Measurements from ENCODE around the gene TRIM37.
A peak's percentile ranks its signal among the peaks of the same experiment; 100 is the strongest.

The TRIM37 gene

DNA sequence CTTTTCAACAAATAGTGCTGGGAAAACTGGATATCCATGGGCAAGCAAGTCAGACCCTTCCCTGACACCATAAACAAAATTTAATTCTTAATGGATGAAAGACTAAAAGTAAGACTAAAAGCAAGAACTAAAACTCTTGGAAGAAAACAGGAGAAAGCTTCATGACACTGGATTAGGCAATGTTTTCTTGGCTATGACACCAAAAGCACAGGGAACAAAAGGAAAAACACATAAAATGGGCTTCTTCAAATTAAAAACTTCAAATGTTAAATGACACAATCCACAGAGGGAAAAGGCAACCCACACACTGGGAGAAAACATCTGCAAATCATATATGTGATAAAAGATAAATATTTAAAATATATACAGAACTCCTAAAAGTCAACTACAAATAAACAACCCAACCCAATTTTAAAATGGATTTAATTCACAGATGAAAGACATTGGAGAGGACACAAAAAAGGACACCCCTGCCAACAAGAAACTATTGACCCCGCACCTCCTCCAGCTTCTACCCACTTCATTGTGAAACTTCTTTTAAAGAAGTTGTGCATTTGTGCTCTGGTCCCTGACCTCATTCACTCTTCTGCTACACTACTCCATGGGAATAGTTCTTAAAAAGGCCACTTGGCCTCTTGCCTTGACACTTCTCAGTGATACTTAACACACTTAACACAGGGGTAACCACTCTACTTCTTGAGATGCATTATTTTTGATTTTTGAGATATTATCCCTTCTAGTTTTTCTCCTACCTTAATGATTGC, 80.3 kb downstream of the TRIM37 start:
- no peaks in the 10 kb centered on the region for H3K36me3 ChIP-seq (ENCODE audit: insufficient read depth)
- TF ChIP-seq, protein P1, sequence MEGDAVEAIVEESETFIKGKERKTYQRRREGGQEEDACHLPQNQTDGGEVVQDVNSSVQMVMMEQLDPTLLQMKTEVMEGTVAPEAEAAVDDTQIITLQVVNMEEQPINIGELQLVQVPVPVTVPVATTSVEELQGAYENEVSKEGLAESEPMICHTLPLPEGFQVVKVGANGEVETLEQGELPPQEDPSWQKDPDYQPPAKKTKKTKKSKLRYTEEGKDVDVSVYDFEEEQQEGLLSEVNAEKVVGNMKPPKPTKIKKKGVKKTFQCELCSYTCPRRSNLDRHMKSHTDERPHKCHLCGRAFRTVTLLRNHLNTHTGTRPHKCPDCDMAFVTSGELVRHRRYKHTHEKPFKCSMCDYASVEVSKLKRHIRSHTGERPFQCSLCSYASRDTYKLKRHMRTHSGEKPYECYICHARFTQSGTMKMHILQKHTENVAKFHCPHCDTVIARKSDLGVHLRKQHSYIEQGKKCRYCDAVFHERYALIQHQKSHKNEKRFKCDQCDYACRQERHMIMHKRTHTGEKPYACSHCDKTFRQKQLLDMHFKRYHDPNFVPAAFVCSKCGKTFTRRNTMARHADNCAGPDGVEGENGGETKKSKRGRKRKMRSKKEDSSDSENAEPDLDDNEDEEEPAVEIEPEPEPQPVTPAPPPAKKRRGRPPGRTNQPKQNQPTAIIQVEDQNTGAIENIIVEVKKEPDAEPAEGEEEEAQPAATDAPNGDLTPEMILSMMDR (conservative IDR thresholded peaks at IDR 0.05; ENCODE audit: low read depth, low read length): no peak

GRCh38 chr17:59024916-59025315, 81.8 kb downstream of the TRIM37 start:
- Histone ChIP-seq H3K27ac (no peak overlapping the region), H3K4me2 (no peak overlapping the region), H3K9ac (no peak overlapping the region), H4K20me1 (ENCODE audit: insufficient read depth) (no peaks in the 10 kb centered on the region), H3K4me3 (IDR thresholded peaks at IDR 0.05; ENCODE audit: insufficient read depth, low read depth, low read length) (no peak overlapping the region), H3K79me2 (ENCODE audit: insufficient read depth, low read depth) (no peaks in the 10 kb centered on the region), H3K4me1 (ENCODE audit: low read depth, poor library complexity, severe bottlenecking) (peaks cover 44% of the 10 kb centered on the region), H3K36me3 (ENCODE audit: insufficient read depth) (no peaks in the 10 kb centered on the region), H2AFZ (ENCODE audit: low read depth) (no peak overlapping the region), H3K27me3 (ENCODE audit: insufficient read depth, low read depth) (no peaks in the 10 kb centered on the region)
- TF ChIP-seq, protein P1 (conservative IDR thresholded peaks at IDR 0.05; ENCODE audit: low read depth, low read length): no peak

More for the DNA sequence above, 80.3 kb downstream of the TRIM37 start:
- Histone ChIP-seq H3K27ac (peak overlapping the region; percentile 84; the same call in 1 of the 2 replicates), H3K4me3 (IDR thresholded peaks at IDR 0.05; ENCODE audit: insufficient read depth, low read depth, low read length) (no peak overlapping the region), H3K27me3 (ENCODE audit: insufficient read depth, low read depth) (no peaks in the 10 kb centered on the region), H3K79me2 (ENCODE audit: insufficient read depth, low read depth) (no peaks in the 10 kb centered on the region), H4K20me1 (ENCODE audit: insufficient read depth) (no peaks in the 10 kb centered on the region), H3K4me1 (ENCODE audit: low read depth, poor library complexity, severe bottlenecking) (peaks cover 44% of the 10 kb centered on the region), H3K4me2 (peak overlapping the region; percentile 86), H3K9ac (no peak overlapping the region), H2AFZ (ENCODE audit: low read depth) (no peak overlapping the region)

- H2AFZ ChIP-seq (ENCODE audit: low read depth): no peak overlapping the region
- H4K20me1 ChIP-seq (ENCODE audit: insufficient read depth): no peaks in the 10 kb centered on the region
- no peak overlapping the region for H3K27ac ChIP-seq
- TF ChIP-seq, protein P1 (conservative IDR thresholded peaks at IDR 0.05; ENCODE audit: low read depth, low read length): no peak
- H3K4me2 ChIP-seq: no peak overlapping the region
- peaks cover 13% of the 10 kb centered on the region for H3K4me1 ChIP-seq (ENCODE audit: low read depth, poor library complexity, severe bottlenecking)
- H3K4me3 ChIP-seq (IDR thresholded peaks at IDR 0.05; ENCODE audit: insufficient read depth, low read depth, low read length): no peak overlapping the region
- no peak overlapping the region for H3K9ac ChIP-seq
- no peaks in the 10 kb centered on the region for H3K79me2 ChIP-seq (ENCODE audit: insufficient read depth, low read depth)
- H3K27me3 ChIP-seq (ENCODE audit: insufficient read depth, low read depth): no peaks in the 10 kb centered on the region
- H3K36me3 ChIP-seq (ENCODE audit: insufficient read depth): no peaks in the 10 kb centered on the region
Measured at GRCh38 chr17:59018019-59018418, 88.7 kb downstream of the TRIM37 start.

DNA sequence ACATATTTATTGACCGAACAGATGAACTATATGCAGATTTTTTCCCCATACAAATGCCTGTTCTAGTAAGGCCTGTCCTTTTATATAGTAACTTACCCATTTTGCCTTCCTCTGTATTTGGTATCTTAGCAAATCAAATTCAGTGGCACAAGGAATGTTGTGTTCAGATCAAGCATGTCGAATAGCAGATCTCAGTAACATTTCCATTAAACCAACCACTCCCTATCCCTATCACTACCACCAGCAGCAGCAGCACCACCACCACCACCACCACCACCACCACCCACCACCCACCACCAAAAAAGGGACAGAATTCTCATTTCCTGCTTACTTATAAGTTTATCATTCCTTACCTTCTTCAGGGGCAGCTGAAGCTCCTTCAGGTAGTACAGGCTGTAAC, 94.7 kb downstream of the TRIM37 start:
- no peaks in the 10 kb centered on the region for H3K79me2 ChIP-seq (ENCODE audit: insufficient read depth, low read depth)
- no peak overlapping the region for H2AFZ ChIP-seq (ENCODE audit: low read depth)
- H3K4me2 ChIP-seq: no peak overlapping the region
- H3K9ac ChIP-seq: no peak overlapping the region
- no peak overlapping the region for H3K4me3 ChIP-seq (IDR thresholded peaks at IDR 0.05; ENCODE audit: insufficient read depth, low read depth, low read length)
- no peaks in the 10 kb centered on the region for H3K27me3 ChIP-seq (ENCODE audit: insufficient read depth, low read depth)
- H4K20me1 ChIP-seq (ENCODE audit: insufficient read depth): no peaks in the 10 kb centered on the region
- H3K36me3 ChIP-seq (ENCODE audit: insufficient read depth): no peaks in the 10 kb centered on the region
- H3K27ac ChIP-seq: no peak overlapping the region
- peaks cover 13% of the 10 kb centered on the region for H3K4me1 ChIP-seq (ENCODE audit: low read depth, poor library complexity, severe bottlenecking)
- TF ChIP-seq, protein P1 (conservative IDR thresholded peaks at IDR 0.05; ENCODE audit: low read depth, low read length): no peak

Data from KMS-11 (cell line).